ENCODE measurements around the gene FRK. TPM values are rescaled to one million over a fixed set of nuclear protein-coding genes. Genes with fewer than 3 reads are reported as not detected.

The FRK gene
- polyA plus RNA-seq, 3 donors, result not detected

GRCh38 chr6:116070101-116070500 lies 9.4 kb upstream of the FRK start:
- Histone ChIP-seq H3K79me2 (ENCODE audit: insufficient read depth, low read length) (no peaks in the 10 kb centered on the region), H3K9ac (ENCODE audit: insufficient read depth, low read length, poor library complexity, severe bottlenecking) (no peak overlapping the region), H3K4me2 (replicated peaks; ENCODE audit: extremely low read depth, low read length, poor library complexity, severe bottlenecking) (no peak overlapping the region), H3K27me3 (ENCODE audit: control insufficient read depth in 2 of 2, insufficient read depth in 2 of 2, low read length in 2 of 2) (peaks cover 0 to 2% of the 10 kb centered on the region in 2 donors), H4K20me1 (ENCODE audit: insufficient read depth, low read length) (no peaks in the 10 kb centered on the region), H2AFZ (ENCODE audit: insufficient read depth, low read depth, low read length, poor library complexity, severe bottlenecking) (no peak overlapping the region), H3K9me3 (replicated peaks in 1 of 2; ENCODE audit: control insufficient read depth in 1 of 2, insufficient read depth in 1 of 2, low read length in 2 of 2) (no peaks in the 10 kb centered on the region), H3K4me3 (replicated peaks in 1 of 3; ENCODE audit: low read depth in 2 of 3, low read length in 3 of 3) (no peak overlapping the region), H3K4me1 (ENCODE audit: control insufficient read depth in 1 of 2, insufficient read depth in 2 of 2, low read length in 2 of 2) (no peaks in the 10 kb centered on the region), H3K27ac (ENCODE audit: low read depth in 1 of 2, low read length in 2 of 2) (no peak overlapping the region), H3K36me3 (replicated peaks in 1 of 2; ENCODE audit: control insufficient read depth in 1 of 2, insufficient read depth in 2 of 2, low read length in 2 of 2) (no peaks in the 10 kb centered on the region)
- no peaks in the 10 kb centered on the region for H3K36me3 Mint-ChIP-seq
- intact Hi-C loops (cut with micrococcal nuclease), result no loop called here
- no peak overlapping the region for H3K27ac Mint-ChIP-seq
- TF ChIP-seq, protein P1, sequence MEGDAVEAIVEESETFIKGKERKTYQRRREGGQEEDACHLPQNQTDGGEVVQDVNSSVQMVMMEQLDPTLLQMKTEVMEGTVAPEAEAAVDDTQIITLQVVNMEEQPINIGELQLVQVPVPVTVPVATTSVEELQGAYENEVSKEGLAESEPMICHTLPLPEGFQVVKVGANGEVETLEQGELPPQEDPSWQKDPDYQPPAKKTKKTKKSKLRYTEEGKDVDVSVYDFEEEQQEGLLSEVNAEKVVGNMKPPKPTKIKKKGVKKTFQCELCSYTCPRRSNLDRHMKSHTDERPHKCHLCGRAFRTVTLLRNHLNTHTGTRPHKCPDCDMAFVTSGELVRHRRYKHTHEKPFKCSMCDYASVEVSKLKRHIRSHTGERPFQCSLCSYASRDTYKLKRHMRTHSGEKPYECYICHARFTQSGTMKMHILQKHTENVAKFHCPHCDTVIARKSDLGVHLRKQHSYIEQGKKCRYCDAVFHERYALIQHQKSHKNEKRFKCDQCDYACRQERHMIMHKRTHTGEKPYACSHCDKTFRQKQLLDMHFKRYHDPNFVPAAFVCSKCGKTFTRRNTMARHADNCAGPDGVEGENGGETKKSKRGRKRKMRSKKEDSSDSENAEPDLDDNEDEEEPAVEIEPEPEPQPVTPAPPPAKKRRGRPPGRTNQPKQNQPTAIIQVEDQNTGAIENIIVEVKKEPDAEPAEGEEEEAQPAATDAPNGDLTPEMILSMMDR (IDR thresholded peaks at IDR 0.05), result no peak
- 100% methylated on average over 1 of the region's 1 CpG for WGBS (ENCODE audit: insufficient coverage)
- no peak overlapping the region for H3K4me3 Mint-ChIP-seq
- no peak for DNase-seq
- H3K9me3 Mint-ChIP-seq, result peaks cover 0 to 3% (median 0%) of the 10 kb centered on the region in 7 donors
- H3K4me1 Mint-ChIP-seq, result no peaks in the 10 kb centered on the region
- H3K27me3 Mint-ChIP-seq (ENCODE audit: low read depth in 3 of 3), result peaks cover 0 to 3% (median 3%) of the 10 kb centered on the region in 3 donors

GRCh38 chr6:116066789-116067188 lies 6.1 kb upstream of the FRK start:
- DNase-seq, result no peak
- Histone ChIP-seq H3K79me2 (ENCODE audit: insufficient read depth, low read length) (no peaks in the 10 kb centered on the region), H2AFZ (ENCODE audit: insufficient read depth, low read depth, low read length, poor library complexity, severe bottlenecking) (no peak overlapping the region), H3K27me3 (ENCODE audit: control insufficient read depth in 2 of 2, insufficient read depth in 2 of 2, low read length in 2 of 2) (peaks cover 0 to 2% of the 10 kb centered on the region in 2 donors), H3K4me1 (ENCODE audit: control insufficient read depth in 1 of 2, insufficient read depth in 2 of 2, low read length in 2 of 2) (no peaks in the 10 kb centered on the region), H4K20me1 (ENCODE audit: insufficient read depth, low read length) (no peaks in the 10 kb centered on the region), H3K4me3 (replicated peaks in 1 of 3; ENCODE audit: low read depth in 2 of 3, low read length in 3 of 3) (no peak overlapping the region), H3K27ac (ENCODE audit: low read depth in 1 of 2, low read length in 2 of 2) (no peak overlapping the region), H3K36me3 (replicated peaks in 1 of 2; ENCODE audit: control insufficient read depth in 1 of 2, insufficient read depth in 2 of 2, low read length in 2 of 2) (no peaks in the 10 kb centered on the region), H3K9me3 (replicated peaks in 1 of 2; ENCODE audit: control insufficient read depth in 1 of 2, insufficient read depth in 1 of 2, low read length in 2 of 2) (no peaks in the 10 kb centered on the region), H3K4me2 (replicated peaks; ENCODE audit: extremely low read depth, low read length, poor library complexity, severe bottlenecking) (no peak overlapping the region), H3K9ac (ENCODE audit: insufficient read depth, low read length, poor library complexity, severe bottlenecking) (no peak overlapping the region)
- peaks cover 2 to 7% (median 4%) of the 10 kb centered on the region in 3 donors for H3K27me3 Mint-ChIP-seq (ENCODE audit: low read depth in 3 of 3)
- H3K4me3 Mint-ChIP-seq, result no peak overlapping the region
- H3K36me3 Mint-ChIP-seq, result no peaks in the 10 kb centered on the region
- no CpG with 5 or more reads among the region's 2 CpGs for WGBS (ENCODE audit: insufficient coverage)
- intact Hi-C loops (cut with micrococcal nuclease), result no loop called here
- TF ChIP-seq, protein P1 (IDR thresholded peaks at IDR 0.05), result no peak
- no peaks in the 10 kb centered on the region for H3K4me1 Mint-ChIP-seq
- no peak overlapping the region for H3K27ac Mint-ChIP-seq
- peaks cover 0 to 3% (median 0%) of the 10 kb centered on the region in 7 donors for H3K9me3 Mint-ChIP-seq
